B cell (primary cell): ENCODE measurements around the gene TGFBI. TPM values are rescaled to one million over a fixed set of nuclear protein-coding genes. Genes with fewer than 3 reads are reported as not detected.

Experiments
- ATAC-seq: fragments of 200-7000 bp; cut with Tn5 transposase; one replicate; pipeline ENCODE4 v1.10.0; 2021; ENCODE audit warnings: low read depth, mild to moderate bottlenecking, moderate number of reproducible peaks, moderate library complexity
- CTCF ChIA-PET: fragments of 350-600 bp; sonication (Branson Sonifier 250); formaldehyde crosslinking; loops from one replicate; lab custom pipeline; 2021; ENCODE audit warnings: antibody characterized with exemption, inconsistent platforms; lab: Charles Lee
- POLR2A ChIA-PET: fragments of 350-600 bp; sonication (Branson Sonifier 250); formaldehyde crosslinking; loops from one replicate; lab custom pipeline; 2021; ENCODE audit warnings: antibody characterized with exemption; lab: Charles Lee
- DNase-seq: peaks from one replicate; pipeline ENCODE4 v3.0.0; 2013
- H2AFZ ChIP-seq: 2 replicates; pipeline ENCODE4 v1.6.1; 2012; ENCODE audit warnings: mild to moderate bottlenecking, low read depth, low read length; ENCODE audit not compliant: insufficient read depth, poor library complexity, severe bottlenecking
- H3K27ac ChIP-seq, 2 donors: 1 replicate in 1 of 2; 2 replicates in 1 of 2; pipeline ENCODE4 v1.5.1; 2012 to 2013; ENCODE audit warnings: low read length in 2 of 2, mild to moderate bottlenecking in 2 of 2, moderate library complexity in 1 of 2
- H3K27me3 ChIP-seq, 4 experiments: fragments of 200-600 bp in 1 of 4; sonication (generic) in 1 of 4; replicated peaks in 1 of 4; 1 replicate in 2 of 4; 2 replicates in 2 of 4; pipeline versions ENCODE4 v1.6.1 to v1.7.0; 2013 to 2016; ENCODE audit warnings: low read length in 3 of 4, mild to moderate bottlenecking in 2 of 4, mixed read lengths in 1 of 4, moderate library complexity in 1 of 4; ENCODE audit not compliant: insufficient read depth in 4 of 4, control insufficient read depth in 3 of 4; ENCODE audit errors: control extremely low read depth in 1 of 4
- H3K36me3 ChIP-seq, 2 experiments: replicated peaks in 1 of 2; 1 replicate in 1 of 2; 2 replicates in 1 of 2; pipeline versions ENCODE4 v1.6.1 to v1.7.1; 2013; ENCODE audit warnings: low read length in 1 of 2; ENCODE audit not compliant: insufficient read depth in 2 of 2, control insufficient read depth in 1 of 2; ENCODE audit errors: control extremely low read depth in 1 of 2, extremely low read depth in 1 of 2
- H3K4me1 ChIP-seq, 2 donors: fragments of 200-600 bp in 1 of 2; sonication (generic) in 1 of 2; 1 replicate in 1 of 2; 2 replicates in 1 of 2; pipeline versions ENCODE4 v1.5.1 to v1.6.1; 2013 to 2017; ENCODE audit warnings: low read length in 2 of 2; ENCODE audit not compliant: control insufficient read depth in 2 of 2, insufficient read depth in 2 of 2
- H3K4me2 ChIP-seq: replicated peaks from 2 replicates; pipeline ENCODE3; 2012; ENCODE audit warnings: mild to moderate bottlenecking, low read depth, low read length; ENCODE audit not compliant: poor library complexity, severe bottlenecking
- H3K4me3 ChIP-seq, 5 experiments: fragments of 200-600 bp in 1 of 5; sonication (generic) in 1 of 5; 1 replicate in 3 of 5; 2 replicates in 2 of 5; pipeline versions ENCODE4 v1.5.1 to v1.7.0; 2011 to 2016; ENCODE audit warnings: low read length in 4 of 5, mild to moderate bottlenecking in 4 of 5, low read depth in 2 of 5, control low read depth in 1 of 5, moderate library complexity in 1 of 5; ENCODE audit not compliant: insufficient read depth in 1 of 5; ENCODE audit errors: control extremely low read depth in 1 of 5, extremely low read depth in 1 of 5
- H3K79me2 ChIP-seq: fragments of 200-600 bp; sonication (generic); one replicate; pipeline ENCODE4 v1.6.0; 2016; ENCODE audit warnings: low read length; ENCODE audit not compliant: control insufficient read depth, insufficient read depth
- H3K9ac ChIP-seq: fragments of 200-600 bp; sonication (generic); 2 replicates; pipeline ENCODE4 v1.6.1; 2017; ENCODE audit warnings: mild to moderate bottlenecking, low read length, moderate library complexity
- H3K9me3 ChIP-seq, 3 donors: one replicate each; pipeline versions ENCODE4 v1.6.1 to v1.7.1; 2013; ENCODE audit warnings: low read length in 2 of 3; ENCODE audit not compliant: control insufficient read depth in 2 of 3, insufficient read depth in 1 of 3; ENCODE audit errors: control extremely low read depth in 1 of 3
- H4K20me1 ChIP-seq: 2 replicates; pipeline ENCODE4 v1.6.0; 2012; ENCODE audit warnings: mild to moderate bottlenecking, low read length; ENCODE audit not compliant: insufficient read depth, control insufficient read depth, poor library complexity, severe bottlenecking
- H3K27ac Mint-ChIP-seq: one replicate; pipeline ENCODE4 v1.8.0; 2021; ENCODE audit warnings: mixed read lengths
- H3K27me3 Mint-ChIP-seq: one replicate; pipeline ENCODE4 v1.8.0; 2021; ENCODE audit warnings: mixed read lengths
- H3K4me1 Mint-ChIP-seq: one replicate; pipeline ENCODE4 v1.8.0; 2021; ENCODE audit warnings: mixed read lengths
- H3K4me3 Mint-ChIP-seq: one replicate; pipeline ENCODE4 v1.8.0; 2021; ENCODE audit warnings: mixed read lengths
- H3K9me3 Mint-ChIP-seq: one replicate; pipeline ENCODE4 v1.8.0; 2022; ENCODE audit warnings: mixed read lengths; ENCODE audit not compliant: insufficient read depth
- CTCF ChIP-seq: fragments of 200-600 bp; IDR thresholded peaks from one replicate; pipeline ENCODE4 v1.8.0; 2022; ENCODE audit warnings: antibody characterized with exemption, mild to moderate bottlenecking
- EZH2 ChIP-seq: IDR thresholded peaks from 2 replicates; pipeline ENCODE4 v1.6.1; 2012; ENCODE audit warnings: borderline replicate concordance, low read depth, mild to moderate bottlenecking, moderate library complexity, low read length; ENCODE audit not compliant: insufficient read depth, poor library complexity, severe bottlenecking
- WGBS: methylation state at CpG from one replicate; pipeline ENCODE4 v1.1.5; 2013; ENCODE audit warnings: missing lambda C conversion rate; ENCODE audit not compliant: insufficient coverage; 5-methylcytosine and 5-hydroxymethylcytosine counted together
- intact Hi-C: fragments of 100-400 bp; cut with micrococcal nuclease; formaldehyde crosslinking; loops from one replicate; pipeline ENCODE4 v1.10.0; 2022
- polyA plus RNA-seq: library from polyadenylated mRNA; depleted of rRNA; stranded (reverse); fragments of >200 nt; gene quantifications from 2 replicates; pipeline ENCODE4 v1.2.3, GENCODE V29; 2012
- total RNA-seq, 2 donors: library from RNA; stranded (reverse); fragments of 120-200 nt in 1 of 2; gene quantifications; 1 replicate in 1 of 2; 2 replicates in 1 of 2; pipeline versions ENCODE4 v1.2.3 to v1.2.4, GENCODE V29; 2013 to 2022

TGFBI gene
- total and polyA plus RNA-seq, 2 donors (not counting 1 experiment from before 2014, with no cell fraction given), result 3.7 to 4.5 TPM

GRCh38 chr5:135979510-135979909 is 49.3 kb upstream of the TGFBI start:
- Histone ChIP-seq H3K4me3 (no peak overlapping the region), H4K20me1 (no peaks in the 10 kb centered on the region), H3K79me2 (no peaks in the 10 kb centered on the region), H3K27ac (no peak overlapping the region), H3K9ac (no peak overlapping the region), H3K27me3 (peaks cover 0 to 18% (median 4%) of the 10 kb centered on the region in 4 experiments), H2AFZ (no peak overlapping the region), H3K4me2 (no peak overlapping the region), H3K36me3 (no peaks in the 10 kb centered on the region), H3K4me1 (no peaks in the 10 kb centered on the region), H3K9me3 (no peaks in the 10 kb centered on the region)
- POLR2A ChIA-PET, result no interaction called here
- H3K27ac Mint-ChIP-seq, result no peak overlapping the region
- ATAC-seq (no peak), DNase-seq (no peak)
- H3K27me3 Mint-ChIP-seq, result peaks cover 36% of the 10 kb centered on the region
- no peak for TF ChIP-seq CTCF
- TF ChIP-seq EZH2, result no peak
- intact Hi-C loops, result no loop called here
- WGBS, result 100% methylated on average over 1 of the region's 1 CpG
- H3K4me3 Mint-ChIP-seq, result no peak overlapping the region
- CTCF ChIA-PET, result no interaction called here
- peaks cover 2% of the 10 kb centered on the region for H3K9me3 Mint-ChIP-seq
- H3K4me1 Mint-ChIP-seq, result no peaks in the 10 kb centered on the region

GRCh38 chr5:135980620-135981019 is 48.2 kb upstream of the TGFBI start:
- POLR2A ChIA-PET, result no interaction called here
- intact Hi-C loops, result no loop called here
- DNase-seq (no peak), ATAC-seq (no peak)
- WGBS, result no CpG with 5 or more reads among the region's 1 CpG
- H3K36me3 ChIP-seq, result no peaks in the 10 kb centered on the region
- Mint-ChIP-seq H3K27me3 (peaks cover 27% of the 10 kb centered on the region), H3K27ac (no peak overlapping the region), H3K9me3 (peaks cover 2% of the 10 kb centered on the region), H3K4me3 (no peak overlapping the region), H3K4me1 (no peaks in the 10 kb centered on the region)
- H3K79me2 ChIP-seq, result no peaks in the 10 kb centered on the region
- H3K27me3 ChIP-seq, result peaks cover 0 to 16% (median 4%) of the 10 kb centered on the region in 4 experiments
- no peak overlapping the region for H3K27ac ChIP-seq
- no peak overlapping the region for H3K9ac ChIP-seq
- no peak overlapping the region for H3K4me2 ChIP-seq
- no peak for TF ChIP-seq CTCF
- no peak for TF ChIP-seq EZH2
- H3K4me3 ChIP-seq, result no peak overlapping the region
- H2AFZ ChIP-seq, result no peak overlapping the region
- H3K9me3 ChIP-seq, result no peaks in the 10 kb centered on the region
- no peaks in the 10 kb centered on the region for H4K20me1 ChIP-seq
- H3K4me1 ChIP-seq, result no peaks in the 10 kb centered on the region
- CTCF ChIA-PET, result no interaction called here
